ENCODE measurements around the gene AVPR2.

Gene AVPR2

DNA sequence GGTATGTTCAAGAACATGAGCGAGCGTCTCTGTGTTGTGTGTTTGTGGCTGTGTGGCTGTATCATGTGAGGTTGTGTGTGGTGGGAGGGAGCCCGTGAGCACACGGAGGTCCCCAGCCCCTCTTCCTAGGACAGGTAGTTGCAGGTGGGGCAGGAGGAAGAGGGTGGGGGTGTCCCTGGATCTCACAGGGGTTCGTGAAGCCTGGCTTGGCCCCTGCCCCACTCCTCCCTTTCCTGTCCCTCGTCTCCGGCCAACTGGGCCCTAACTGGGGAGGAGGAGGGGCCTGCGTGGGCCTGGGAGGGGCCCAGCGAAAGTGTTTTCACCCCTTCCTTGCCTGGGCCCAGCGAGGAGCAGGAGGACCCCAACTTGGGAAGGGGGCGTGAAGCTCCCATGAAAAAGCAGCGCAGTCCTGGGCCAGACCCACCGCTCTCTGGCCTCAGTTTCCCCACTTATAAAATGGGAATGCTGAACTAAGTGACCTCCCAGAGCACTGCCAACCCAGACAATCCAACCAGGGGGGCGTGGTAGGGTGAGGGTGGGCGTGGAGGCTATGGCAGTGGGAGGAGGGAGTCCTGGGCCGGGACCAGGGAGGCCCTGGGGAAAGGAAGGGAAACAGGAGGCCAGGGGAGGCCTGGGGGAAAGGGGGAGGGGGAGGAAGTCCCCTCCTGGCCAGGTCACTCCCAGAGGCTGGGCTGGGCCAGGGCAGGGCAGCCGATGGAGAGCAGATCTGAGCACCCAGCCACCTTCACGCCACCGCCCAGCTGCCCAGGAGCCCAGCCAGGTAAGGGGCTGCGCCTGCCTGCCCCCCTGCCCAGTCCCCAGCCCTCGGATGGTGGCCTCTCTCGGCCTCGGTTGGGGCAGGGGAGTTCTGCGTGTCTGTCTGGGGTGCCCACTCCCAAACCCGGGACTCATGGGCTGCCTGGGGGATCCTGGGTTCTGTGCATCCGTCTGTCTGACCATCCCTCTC, at the start of gene AVPR2:
Gene AVPR2, plus strand, starts transcription at position 683 of the 967 bp plus-strand sequence. CDS start 473 bp downstream, outside the sequence.
- TF ChIP-seq, protein P1, sequence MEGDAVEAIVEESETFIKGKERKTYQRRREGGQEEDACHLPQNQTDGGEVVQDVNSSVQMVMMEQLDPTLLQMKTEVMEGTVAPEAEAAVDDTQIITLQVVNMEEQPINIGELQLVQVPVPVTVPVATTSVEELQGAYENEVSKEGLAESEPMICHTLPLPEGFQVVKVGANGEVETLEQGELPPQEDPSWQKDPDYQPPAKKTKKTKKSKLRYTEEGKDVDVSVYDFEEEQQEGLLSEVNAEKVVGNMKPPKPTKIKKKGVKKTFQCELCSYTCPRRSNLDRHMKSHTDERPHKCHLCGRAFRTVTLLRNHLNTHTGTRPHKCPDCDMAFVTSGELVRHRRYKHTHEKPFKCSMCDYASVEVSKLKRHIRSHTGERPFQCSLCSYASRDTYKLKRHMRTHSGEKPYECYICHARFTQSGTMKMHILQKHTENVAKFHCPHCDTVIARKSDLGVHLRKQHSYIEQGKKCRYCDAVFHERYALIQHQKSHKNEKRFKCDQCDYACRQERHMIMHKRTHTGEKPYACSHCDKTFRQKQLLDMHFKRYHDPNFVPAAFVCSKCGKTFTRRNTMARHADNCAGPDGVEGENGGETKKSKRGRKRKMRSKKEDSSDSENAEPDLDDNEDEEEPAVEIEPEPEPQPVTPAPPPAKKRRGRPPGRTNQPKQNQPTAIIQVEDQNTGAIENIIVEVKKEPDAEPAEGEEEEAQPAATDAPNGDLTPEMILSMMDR (IDR thresholded peaks at IDR 0.05; ENCODE audit: low read depth, low read length) = no peak
- H3K4me3 ChIP-seq (ENCODE audit: low read depth, low read length) = no peak within 1 kb of the TSS

DNA sequence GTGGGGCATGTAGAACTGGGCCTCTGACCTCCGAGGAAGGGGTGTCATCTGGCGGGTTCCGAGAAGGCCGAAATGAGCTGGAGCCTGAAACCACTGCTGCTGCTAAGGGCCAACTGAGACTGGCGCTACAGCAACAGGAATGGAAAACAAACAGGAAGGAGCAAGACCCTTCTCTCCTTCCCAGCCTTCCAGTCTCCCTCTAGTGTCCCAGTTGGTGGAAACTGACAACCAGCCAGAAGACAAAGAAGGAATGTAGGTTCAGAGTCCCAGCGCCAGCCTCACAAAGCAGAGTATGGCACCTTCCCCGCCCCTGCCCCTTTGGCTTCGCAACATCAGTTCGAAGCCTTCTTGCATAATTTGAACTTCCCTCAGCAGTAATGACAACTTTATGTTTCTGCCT, 49.8 kb upstream of the AVPR2 start:
- TF ChIP-seq, protein P1 (IDR thresholded peaks at IDR 0.05; ENCODE audit: low read depth, low read length) = no peak
- H3K4me3 ChIP-seq (ENCODE audit: low read depth, low read length) = no peak overlapping the region

DNA sequence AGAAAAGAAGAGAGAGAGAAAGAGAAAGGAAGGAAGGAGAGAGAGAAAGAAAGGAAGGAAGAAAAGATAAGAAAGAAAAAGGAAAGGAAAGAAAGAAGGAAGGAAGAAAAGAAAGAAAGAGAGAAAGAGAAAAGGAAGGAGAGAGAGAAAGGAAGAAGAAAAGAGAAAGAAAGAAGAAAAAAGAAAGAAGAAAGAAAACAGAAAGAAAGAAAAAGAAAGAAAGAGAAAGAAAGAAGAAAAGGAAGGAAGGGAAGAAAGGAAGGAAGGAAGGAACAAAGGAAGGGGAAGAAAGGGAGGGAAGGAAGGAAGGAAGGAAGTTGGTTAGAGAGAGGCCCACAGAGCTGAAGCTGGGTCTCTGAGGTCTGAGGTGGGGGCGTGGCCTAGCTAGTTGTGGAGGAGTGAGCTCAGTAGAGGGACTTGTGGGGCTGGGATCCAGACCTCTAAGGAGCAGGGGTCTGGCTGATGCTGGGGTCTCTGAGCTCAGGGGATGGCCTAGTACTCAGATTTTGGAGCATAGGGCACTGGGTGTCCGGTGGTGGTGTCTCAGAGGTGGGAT, 47.0 kb upstream of the AVPR2 start:
- TF ChIP-seq, protein P1 (IDR thresholded peaks at IDR 0.05; ENCODE audit: low read depth, low read length) = no peak
- H3K4me3 ChIP-seq (ENCODE audit: low read depth, low read length) = no peak overlapping the region

DNA sequence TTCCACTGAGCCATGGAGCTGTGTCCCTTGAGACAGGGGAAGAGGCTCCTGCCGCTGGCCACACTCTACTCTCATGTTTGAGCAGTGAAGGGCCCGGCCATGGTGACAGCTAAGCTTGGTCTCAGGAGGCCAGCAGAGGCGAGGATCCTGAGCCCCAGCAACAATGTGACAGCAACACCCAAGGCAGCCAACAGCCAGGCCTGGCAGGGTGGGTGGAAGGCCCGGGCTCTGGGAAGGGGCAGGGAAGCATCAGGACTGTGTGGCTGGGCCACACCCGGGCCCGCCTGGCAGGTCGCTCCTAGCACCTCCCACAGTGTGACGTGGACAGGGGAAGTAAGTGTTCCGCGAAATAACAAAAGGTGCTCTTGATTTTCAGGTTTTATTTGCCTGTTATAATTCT, 43.3 kb upstream of the AVPR2 start:
- TF ChIP-seq, protein P1 (IDR thresholded peaks at IDR 0.05; ENCODE audit: low read depth, low read length) = no peak

DNA sequence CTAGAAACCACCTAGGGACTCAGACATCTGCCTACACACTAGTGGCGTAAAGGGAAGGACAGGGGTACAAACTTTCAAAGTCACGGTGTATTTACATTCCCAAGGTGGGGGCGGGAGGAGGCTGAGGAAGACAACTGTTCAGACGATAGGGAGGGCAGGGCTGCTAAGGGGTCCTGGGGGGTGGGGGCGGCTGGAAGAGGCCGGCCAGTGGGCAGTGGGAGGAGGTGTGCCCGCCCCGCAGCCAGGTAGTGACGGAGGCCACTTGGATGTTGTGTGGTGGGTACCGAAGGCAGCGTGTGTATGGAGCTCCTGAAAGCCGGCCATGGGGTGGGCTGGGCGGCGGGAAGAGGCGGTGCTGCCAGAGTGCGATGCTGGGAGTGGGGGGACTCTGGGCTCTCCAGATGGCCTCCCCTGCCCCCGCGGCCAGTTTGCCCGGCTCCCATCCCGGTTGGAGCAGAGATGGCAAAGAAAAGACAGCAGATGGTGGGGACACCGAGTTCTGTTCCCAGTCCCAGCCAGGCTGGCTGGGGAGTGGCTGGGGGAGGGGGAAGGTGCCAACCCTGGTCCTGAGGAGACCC, 42.7 kb upstream of the AVPR2 start:
- TF ChIP-seq, protein P1 (IDR thresholded peaks at IDR 0.05; ENCODE audit: low read depth, low read length) = no peak
- H3K4me3 ChIP-seq (ENCODE audit: low read depth, low read length) = no peak overlapping the region

More for the DNA sequence above, 43.3 kb upstream of the AVPR2 start:
- no peak overlapping the region for H3K4me3 ChIP-seq (ENCODE audit: low read depth, low read length)

DNA sequence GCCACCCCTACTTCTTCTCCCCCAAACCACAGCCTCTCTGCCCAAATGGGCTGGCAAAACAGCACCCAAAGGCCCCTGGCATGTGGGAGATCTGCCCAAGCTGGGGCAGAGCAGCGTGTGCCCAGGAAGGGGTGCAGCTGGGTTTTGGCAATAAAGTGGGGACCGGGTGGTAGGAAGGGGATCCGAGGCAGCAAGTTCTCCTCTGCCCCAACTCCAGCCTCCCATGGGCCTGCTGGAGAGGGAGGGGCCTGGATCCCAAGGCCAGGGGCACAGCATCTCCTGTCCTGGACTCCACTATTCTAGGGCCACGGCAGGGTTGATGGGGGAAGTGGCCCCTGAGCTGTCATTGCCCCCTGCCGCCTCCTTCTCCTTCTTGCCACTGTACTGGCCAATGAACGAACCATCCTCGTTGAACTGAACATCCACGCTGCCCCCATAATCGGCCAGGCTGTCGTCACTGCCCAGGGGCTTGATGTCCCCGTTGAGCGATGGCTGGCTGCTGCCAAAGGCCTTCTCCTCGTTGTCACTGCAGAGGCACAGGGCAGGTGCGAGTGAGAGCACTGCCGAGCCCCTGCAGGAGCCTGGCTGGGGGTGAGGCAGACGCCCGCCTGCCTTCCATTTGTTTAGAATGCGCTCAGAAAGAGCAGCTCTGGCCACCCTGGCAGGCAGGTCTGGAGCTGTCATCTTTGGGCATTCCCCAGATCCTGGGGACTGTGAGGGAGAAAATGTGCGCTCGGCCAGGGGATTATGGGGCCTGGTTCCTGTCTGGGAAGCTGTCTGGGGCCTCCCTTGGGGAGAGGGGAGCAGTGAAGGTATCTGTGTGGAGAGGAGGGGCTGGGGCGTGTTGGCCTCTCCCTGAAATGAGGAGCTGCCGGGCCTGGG, 41.9 kb upstream of the AVPR2 start:
- no peak overlapping the region for H3K4me3 ChIP-seq (ENCODE audit: low read depth, low read length)
- TF ChIP-seq, protein P1 (IDR thresholded peaks at IDR 0.05; ENCODE audit: low read depth, low read length) = no peak

Measured in WI38 (cell line).